AG04450 (cell line): ENCODE measurements around the gene TSACC. TPM values are rescaled to one million over a fixed set of nuclear protein-coding genes. Genes with fewer than 3 reads are reported as not detected.

Experiments used
- CTCF ChIA-PET: fragments of 300-600, 350-600 bp; formaldehyde crosslinking; extraction: SDS; loops from one replicate; lab custom pipeline; 2022; ENCODE audit warnings: antibody characterized with exemption, inconsistent platforms; lab: Charles Lee
- POLR2A ChIA-PET: fragments of 350-600 bp; formaldehyde crosslinking; extraction: SDS; loops from one replicate; lab custom pipeline; 2021; ENCODE audit warnings: antibody characterized with exemption, inconsistent platforms; lab: Yijun Ruan, JAX
- DNase-seq: peaks from one replicate; pipeline ENCODE4 v3.0.0-alpha.2; 2011; ENCODE audit warnings: low read depth, low spot score
- H3K27ac ChIP-seq: one replicate; pipeline ENCODE4 v1.5.1; 2012; ENCODE audit warnings: low read depth, low read length, control low read depth
- H3K27me3 ChIP-seq: one replicate; pipeline ENCODE4 v1.6.0; 2012; ENCODE audit warnings: low read length; ENCODE audit not compliant: control insufficient read depth, insufficient read depth
- H3K4me3 ChIP-seq: 2 replicates; pipeline ENCODE4 v1.5.1; 2011; ENCODE audit warnings: mild to moderate bottlenecking, low read depth, low read length, control low read depth
- H3K9me3 ChIP-seq: 2 replicates; pipeline ENCODE4 v1.5.1; 2012; ENCODE audit warnings: low read length; ENCODE audit not compliant: control insufficient read depth, insufficient read depth
- CTCF ChIP-seq: IDR thresholded peaks from 2 replicates; pipeline ENCODE4 v1.5.1; 2011; ENCODE audit warnings: low read depth, low read length, control low read depth, inconsistent platforms
- polyA plus RNA-seq: library from polyadenylated mRNA; depleted of rRNA; stranded (reverse); fragments of >200 nt; gene quantifications from 2 replicates; pipeline ENCODE4 v1.2.3, GENCODE V29; 2011

Gene TSACC
- polyA plus RNA-seq, 1 experiment: 0.27 TPM

- TF ChIP-seq CTCF: peak; percentile 31
- peaks cover 42% of the 10 kb centered on the region for H3K27me3 ChIP-seq
- H3K9me3 ChIP-seq: no peaks in the 10 kb centered on the region; the same call in 1 of the 2 replicates
- no peak overlapping the region for H3K27ac ChIP-seq
- no peak for DNase-seq
- CTCF ChIA-PET: interaction anchor here (1.1 kb wide), 1 partner anchor 89 kb away, joined by 6 read pairs; no protein-coding TSS in a partner anchor
- H3K4me3 ChIP-seq: no peak overlapping the region
- POLR2A ChIA-PET: no interaction called here
Observed at GRCh38 chr1:156356875-156357534, 18.7 kb downstream of the TSACC start.

GRCh38 chr1:156357977-156358376, 19.7 kb downstream of the TSACC start:
- Histone ChIP-seq H3K4me3 (no peak overlapping the region), H3K27ac (no peak overlapping the region), H3K9me3 (no peaks in the 10 kb centered on the region; the same call in 1 of the 2 replicates), H3K27me3 (peaks cover 37% of the 10 kb centered on the region)
- ChIA-PET POLR2A (no interaction called here), CTCF (interaction anchor here (3.1 kb wide), 1 partner anchor 27 kb away, joined by 14 read pairs; no protein-coding TSS in a partner anchor)
- no peak for DNase-seq
- no peak for TF ChIP-seq CTCF

DNA sequence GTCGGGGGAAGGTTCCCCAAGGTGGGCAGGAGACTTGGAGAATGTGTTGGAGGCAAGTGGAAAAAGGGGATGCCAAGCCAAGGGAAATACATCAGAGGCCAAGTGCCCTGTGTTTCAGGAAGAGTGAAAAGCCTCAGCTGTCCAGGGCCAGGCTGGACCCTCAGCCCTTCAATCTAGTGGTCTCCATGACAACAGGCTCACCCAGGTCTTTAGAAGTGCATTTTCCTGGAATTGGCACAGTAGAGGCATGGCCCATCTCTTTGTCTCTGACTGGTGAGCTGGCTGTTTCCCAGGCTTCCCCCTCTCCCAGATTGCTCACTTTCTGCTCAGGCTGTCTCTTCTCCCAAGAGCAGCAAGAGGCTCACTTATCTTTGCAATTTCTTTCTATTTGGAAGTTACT, 20.3 kb downstream of the TSACC start:
- POLR2A ChIA-PET: no interaction called here
- peaks cover 37% of the 10 kb centered on the region for H3K27me3 ChIP-seq
- H3K27ac ChIP-seq: no peak overlapping the region
- no peak overlapping the region for H3K4me3 ChIP-seq
- CTCF ChIA-PET: interaction anchor here (1.3 to 3.9 kb wide), 5 partner anchors 11 to 133 kb away, joined by 4 to 21 read pairs (median 5); no protein-coding TSS in a partner anchor
- H3K9me3 ChIP-seq: no peaks in the 10 kb centered on the region; the same call in 1 of the 2 replicates
- TF ChIP-seq CTCF: no peak
- no peak for DNase-seq

DNA sequence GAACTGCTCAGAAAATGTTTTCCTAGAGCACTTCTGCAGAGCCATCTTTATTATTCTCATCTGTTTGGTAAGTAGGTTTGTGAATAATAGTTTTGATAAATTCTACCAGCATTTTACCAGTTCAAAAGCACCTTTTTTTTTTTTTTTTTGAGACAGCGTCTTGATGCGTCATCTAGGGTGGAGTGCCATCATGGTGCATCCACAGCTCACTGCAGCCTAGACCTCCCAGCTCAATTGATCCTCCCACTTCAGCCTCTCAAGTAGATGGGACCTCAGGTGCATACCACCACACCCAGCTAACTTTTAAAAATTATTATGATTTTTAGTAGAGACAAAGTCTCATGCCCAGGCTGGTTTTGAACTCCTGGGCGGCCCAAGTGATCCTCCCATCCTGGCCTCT, 20.9 kb downstream of the TSACC start:
- Histone ChIP-seq H3K27me3 (peaks cover 41% of the 10 kb centered on the region), H3K27ac (no peak overlapping the region), H3K9me3 (no peaks in the 10 kb centered on the region; the same call in 1 of the 2 replicates), H3K4me3 (no peak overlapping the region)
- DNase-seq: no peak
- TF ChIP-seq CTCF: no peak
- ChIA-PET POLR2A (no interaction called here), CTCF (interaction anchor here (0.5 to 3.9 kb wide), 11 partner anchors 11 to 263 kb away, joined by 3 to 21 read pairs (median 5); no protein-coding TSS in a partner anchor)

GRCh38 chr1:156359973-156360372, 21.6 kb downstream of the TSACC start:
- Histone ChIP-seq H3K27me3 (peaks cover 46% of the 10 kb centered on the region), H3K4me3 (no peak overlapping the region), H3K27ac (no peak overlapping the region), H3K9me3 (no peaks in the 10 kb centered on the region; the same call in 1 of the 2 replicates)
- no peak for DNase-seq
- ChIA-PET CTCF (interaction anchor here (0.6 to 3.9 kb wide), 12 partner anchors 11 to 269 kb away, joined by 3 to 21 read pairs (median 5); no protein-coding TSS in a partner anchor), POLR2A (no interaction called here)
- peak; percentile 59 for TF ChIP-seq CTCF
